Astrocyte of the spinal cord (primary cell): ENCODE results near the gene HABP4.

Source experiments
- DNase-seq: peaks from one replicate; pipeline ENCODE4 v3.0.0; 2011; ENCODE audit warnings: low read depth, low spot score
- H3K4me3 ChIP-seq: 2 replicates; pipeline ENCODE4 v1.5.1; 2011; ENCODE audit warnings: low read depth, mild to moderate bottlenecking, low read length, moderate library complexity
- CTCF ChIP-seq: IDR thresholded peaks from 2 replicates; pipeline ENCODE4 v1.5.1; 2012; ENCODE audit warnings: low read depth, mild to moderate bottlenecking, low read length, inconsistent platforms
- in situ Hi-C: cut with HindIII; loops from 2 replicates; pipeline ENCODE4 v1.10.0; 2017; ENCODE audit warnings: low sequenced_read_pairs

Gene HABP4

GRCh38 chr9:96447406-96447805 is 2.6 kb upstream of the HABP4 start:
- in situ Hi-C loops: no loop called here
- DNase-seq: no peak
- no peak overlapping the region for H3K4me3 ChIP-seq
- TF ChIP-seq CTCF: no peak

- TF ChIP-seq CTCF: no peak
- in situ Hi-C loops: no loop called here
- H3K4me3 ChIP-seq: no peak overlapping the region
- no peak for DNase-seq
Measured at GRCh38 chr9:96448546-96449170, 1.3 kb upstream of the HABP4 start.

GRCh38 chr9:96449523-96449844 is 485 bp upstream of the HABP4 start:
- TF ChIP-seq CTCF: no peak
- in situ Hi-C loops: no loop called here
- no peak for DNase-seq
- H3K4me3 ChIP-seq: peak overlapping the region; percentile 55

- in situ Hi-C loops: no loop called here
- peak overlapping the region; percentile 82 for H3K4me3 ChIP-seq
- TF ChIP-seq CTCF: no peak
- peak; percentile 50 for DNase-seq
Measured at GRCh38 chr9:96450613-96451528, 902 bp downstream of the HABP4 start.

GRCh38 chr9:96453625-96454024 is 3.7 kb downstream of the HABP4 start:
- TF ChIP-seq CTCF: peak; percentile 76
- in situ Hi-C loops: no loop called here
- DNase-seq: peak; percentile 60
- H3K4me3 ChIP-seq: no peak overlapping the region

- no peak overlapping the region for H3K4me3 ChIP-seq
- no peak for DNase-seq
- in situ Hi-C loops: no loop called here
- TF ChIP-seq CTCF: no peak
Measured at GRCh38 chr9:96457266-96457665, 7.3 kb downstream of the HABP4 start.
